Measurements from ENCODE around the gene EPHA8. TPM values are rescaled to one million over a fixed set of nuclear protein-coding genes. Genes with fewer than 3 reads are reported as not detected.

The EPHA8 gene
- total and polyA plus RNA-seq, 5 experiments from 2014 or later = not detected

GRCh38 chr1:22625262-22625925 is 62.1 kb downstream of the EPHA8 start:
- POLR2A ChIA-PET = no interaction called here

GRCh38 chr1:22626237-22627157 is 63.2 kb downstream of the EPHA8 start:
- Mint-ChIP-seq H3K27me3 (peaks cover 29 to 80% (median 45%) of the 10 kb centered on the region in 5 donors), H3K36me3 (no peaks in the 10 kb centered on the region)
- no peak for ATAC-seq

More at GRCh38 chr1:22625262-22625925, 62.1 kb downstream of the EPHA8 start:
- H3K4me3 Mint-ChIP-seq = no peak overlapping the region
- no peaks in the 10 kb centered on the region for H3K36me3 Mint-ChIP-seq
- no peaks in the 10 kb centered on the region for H3K9me3 Mint-ChIP-seq
- DNase-seq (peak in 1 of 10 donors; percentile 53), ATAC-seq (no peak)
- H3K4me1 Mint-ChIP-seq = no peaks in the 10 kb centered on the region
- H3K27ac Mint-ChIP-seq = no peak overlapping the region
- H3K27me3 Mint-ChIP-seq = peaks cover 27 to 69% (median 44%) of the 10 kb centered on the region in 5 donors

GRCh38 chr1:22627331-22627730 is 64.0 kb downstream of the EPHA8 start:
- no peak overlapping the region for H3K4me3 Mint-ChIP-seq

More at GRCh38 chr1:22626237-22627157, 63.2 kb downstream of the EPHA8 start:
- Mint-ChIP-seq H3K9me3 (no peaks in the 10 kb centered on the region), H3K4me1 (no peaks in the 10 kb centered on the region), H3K4me3 (no peak overlapping the region), H3K27ac (no peak overlapping the region)
- DNase-seq = peak in 1 of 10 donors; percentile 6
- POLR2A ChIA-PET = no interaction called here

GRCh38 chr1:22628698-22629444 is 65.6 kb downstream of the EPHA8 start:
- Mint-ChIP-seq H3K4me3 (no peak overlapping the region), H3K36me3 (no peaks in the 10 kb centered on the region), H3K9me3 (no peaks in the 10 kb centered on the region), H3K4me1 (no peaks in the 10 kb centered on the region), H3K27me3 (peaks cover 25 to 67% (median 49%) of the 10 kb centered on the region in 5 donors), H3K27ac (no peak overlapping the region)
- POLR2A ChIA-PET = no interaction called here
- ATAC-seq = no peak
- DNase-seq = no peak

More at GRCh38 chr1:22627331-22627730, 64.0 kb downstream of the EPHA8 start:
- Mint-ChIP-seq H3K27me3 (peaks cover 30 to 83% (median 48%) of the 10 kb centered on the region in 5 donors), H3K9me3 (no peaks in the 10 kb centered on the region), H3K4me1 (no peaks in the 10 kb centered on the region), H3K36me3 (no peaks in the 10 kb centered on the region), H3K27ac (no peak overlapping the region)
- DNase-seq (no peak), ATAC-seq (no peak)
- POLR2A ChIA-PET = no interaction called here

GRCh38 chr1:22629886-22630285 is 66.6 kb downstream of the EPHA8 start:
- no peak for ATAC-seq
- POLR2A ChIA-PET = no interaction called here
- no peak for DNase-seq
- no peak overlapping the region for H3K4me3 Mint-ChIP-seq
- peaks cover 19 to 57% (median 44%) of the 10 kb centered on the region in 5 donors for H3K27me3 Mint-ChIP-seq
- no peak overlapping the region for H3K27ac Mint-ChIP-seq
- no peaks in the 10 kb centered on the region for H3K36me3 Mint-ChIP-seq
- no peaks in the 10 kb centered on the region for H3K4me1 Mint-ChIP-seq
- H3K9me3 Mint-ChIP-seq = no peaks in the 10 kb centered on the region

GRCh38 chr1:22633697-22634463 is 70.6 kb downstream of the EPHA8 start:
- peaks cover 17 to 53% (median 30%) of the 10 kb centered on the region in 5 donors for H3K27me3 Mint-ChIP-seq
- no peak overlapping the region for H3K4me3 Mint-ChIP-seq
- no peaks in the 10 kb centered on the region for H3K9me3 Mint-ChIP-seq
- POLR2A ChIA-PET = no interaction called here
- no peaks in the 10 kb centered on the region for H3K4me1 Mint-ChIP-seq
- no peak for ATAC-seq
- no peak overlapping the region for H3K27ac Mint-ChIP-seq
- peak in 1 of 10 donors; percentile 13 for DNase-seq
- H3K36me3 Mint-ChIP-seq = no peaks in the 10 kb centered on the region

GRCh38 chr1:22635436-22635835 is 72.1 kb downstream of the EPHA8 start:
- Mint-ChIP-seq H3K27ac (no peak overlapping the region), H3K4me1 (no peaks in the 10 kb centered on the region), H3K27me3 (peaks cover 10 to 50% (median 22%) of the 10 kb centered on the region in 5 donors), H3K9me3 (no peaks in the 10 kb centered on the region), H3K36me3 (no peaks in the 10 kb centered on the region), H3K4me3 (no peak overlapping the region)
- ATAC-seq (no peak), DNase-seq (no peak)
- POLR2A ChIA-PET = no interaction called here

GRCh38 chr1:22636353-22636752 is 73.1 kb downstream of the EPHA8 start, which contains the start of gene C1QA:
TSS of gene C1QA (plus strand) at chr1:22636628. CDS start at chr1:22637617, 989 bp downstream.
- Mint-ChIP-seq H3K4me1 (no peaks in the 10 kb centered on the region), H3K4me3 (peak within 1 kb of the TSS in 1 of 10 donors; percentile 5), H3K9me3 (no peaks in the 10 kb centered on the region), H3K36me3 (no peaks in the 10 kb centered on the region), H3K27ac (peak within 1 kb of the TSS in 1 of 10 donors; percentile 58), H3K27me3 (peaks cover 11 to 47% (median 26%) of the 10 kb centered on the region in 5 donors)
- POLR2A ChIA-PET = no interaction called here
- DNase-seq (no peak), ATAC-seq (no peak)

- DNase-seq (no peak), ATAC-seq (no peak)
- H3K4me1 Mint-ChIP-seq = peaks cover 0 to 2% (median 0%) of the 10 kb centered on the region in 4 donors
- H3K27me3 Mint-ChIP-seq = peaks cover 9 to 46% (median 27%) of the 10 kb centered on the region in 5 donors
- H3K9me3 Mint-ChIP-seq = no peaks in the 10 kb centered on the region
- H3K4me3 Mint-ChIP-seq = peak overlapping the region in 1 of 10 donors; percentile 5
- no peaks in the 10 kb centered on the region for H3K36me3 Mint-ChIP-seq
- POLR2A ChIA-PET = no interaction called here
- H3K27ac Mint-ChIP-seq = no peak overlapping the region
Observed at GRCh38 chr1:22636927-22637326, 73.6 kb downstream of the EPHA8 start.

- Mint-ChIP-seq H3K27me3 (peaks cover 9 to 53% (median 28%) of the 10 kb centered on the region in 5 donors), H3K4me3 (no peak overlapping the region), H3K27ac (no peak overlapping the region), H3K36me3 (no peaks in the 10 kb centered on the region), H3K4me1 (peaks cover 0 to 2% (median 0%) of the 10 kb centered on the region in 4 donors), H3K9me3 (no peaks in the 10 kb centered on the region)
- POLR2A ChIA-PET = no interaction called here
- no peak for ATAC-seq
- no peak for DNase-seq
Observed at GRCh38 chr1:22637907-22638445, 74.7 kb downstream of the EPHA8 start.

GRCh38 chr1:22638476-22639234 is 75.4 kb downstream of the EPHA8 start:
- H3K27me3 Mint-ChIP-seq = peaks cover 9 to 55% (median 30%) of the 10 kb centered on the region in 5 donors
- POLR2A ChIA-PET = no interaction called here
- ATAC-seq (no peak), DNase-seq (no peak)
- no peak overlapping the region for H3K27ac Mint-ChIP-seq
- no peak overlapping the region for H3K4me3 Mint-ChIP-seq
- H3K4me1 Mint-ChIP-seq = peaks cover 0 to 2% (median 0%) of the 10 kb centered on the region in 4 donors
- no peaks in the 10 kb centered on the region for H3K36me3 Mint-ChIP-seq
- H3K9me3 Mint-ChIP-seq = no peaks in the 10 kb centered on the region
